Mesenchymal stem cell (in vitro differentiated cells and primary cell): Measurements from ENCODE around the gene MAPK1.

Experiments
- DNase-seq: peaks from one replicate; pipeline ENCODE4 v3.0.0-alpha.2; 2013
- H2AFZ ChIP-seq: one replicate; pipeline ENCODE4 v1.6.1; 2013; ENCODE audit warnings: low read depth, mild to moderate bottlenecking, control low read depth, inconsistent platforms, low read length, moderate library complexity
- H2AK5ac ChIP-seq: 2 replicates; pipeline ENCODE4 v1.6.1; 2013; ENCODE audit warnings: low read length, moderate library complexity, mild to moderate bottlenecking, inconsistent platforms; ENCODE audit not compliant: severe bottlenecking
- H2BK120ac ChIP-seq: one replicate; pipeline ENCODE4 v1.6.1; 2013; ENCODE audit warnings: low read depth, mild to moderate bottlenecking, inconsistent platforms, low read length, moderate library complexity
- H2BK12ac ChIP-seq, 2 experiments: one replicate each; pipeline ENCODE4 v1.6.1; 2013; ENCODE audit warnings: inconsistent platforms in 2 of 2, low read length in 2 of 2, mild to moderate bottlenecking in 2 of 2, moderate library complexity in 2 of 2, control low read depth in 1 of 2
- H2BK15ac ChIP-seq: one replicate; pipeline ENCODE4 v1.6.1; 2013; ENCODE audit warnings: mild to moderate bottlenecking, low read depth, inconsistent platforms; ENCODE audit not compliant: poor library complexity, severe bottlenecking
- H2BK5ac ChIP-seq: 2 replicates; pipeline ENCODE4 v1.6.1; 2013; ENCODE audit warnings: low read depth, mild to moderate bottlenecking, low read length, control low read depth, inconsistent platforms; ENCODE audit not compliant: poor library complexity, severe bottlenecking
- H3K14ac ChIP-seq, 2 experiments: one replicate each; pipeline ENCODE4 v1.6.1; 2013; ENCODE audit warnings: inconsistent platforms in 2 of 2, low read length in 2 of 2, control low read depth in 1 of 2, mild to moderate bottlenecking in 1 of 2, moderate library complexity in 1 of 2
- H3K18ac ChIP-seq, 2 experiments: one replicate each; pipeline ENCODE4 v1.6.1; 2013; ENCODE audit warnings: inconsistent platforms in 2 of 2, low read length in 2 of 2, control low read depth in 1 of 2, low read depth in 1 of 2, mild to moderate bottlenecking in 1 of 2
- H3K23ac ChIP-seq, 2 experiments: one replicate each; pipeline ENCODE4 v1.6.1; 2013; ENCODE audit warnings: inconsistent platforms in 2 of 2, low read length in 2 of 2, mild to moderate bottlenecking in 2 of 2, moderate library complexity in 2 of 2, control low read depth in 1 of 2
- H3K27ac ChIP-seq: 2 replicates; pipeline ENCODE4 v1.5.1; 2013; ENCODE audit warnings: mild to moderate bottlenecking, moderate library complexity, low read length, control low read depth, inconsistent platforms; ENCODE audit not compliant: poor library complexity, severe bottlenecking
- H3K27me3 ChIP-seq, 2 experiments: 2 replicates each; pipeline versions ENCODE4 v1.6.1 to v1.7.0; 2013; ENCODE audit warnings: low read length in 2 of 2, mild to moderate bottlenecking in 2 of 2, moderate library complexity in 2 of 2, control low read depth in 1 of 2, inconsistent platforms in 1 of 2; ENCODE audit not compliant: control insufficient read depth in 1 of 2, insufficient read depth in 1 of 2
- H3K36me3 ChIP-seq, 2 experiments: 2 replicates each; pipeline versions ENCODE4 v1.6.1 to v1.7.0; 2013; ENCODE audit warnings: low read length in 2 of 2, control low read depth in 1 of 2, inconsistent platforms in 1 of 2, low read depth in 1 of 2, mild to moderate bottlenecking in 1 of 2; ENCODE audit not compliant: insufficient read depth in 2 of 2, control insufficient read depth in 1 of 2
- H3K4ac ChIP-seq, 2 experiments: one replicate each; pipeline ENCODE4 v1.6.1; 2013; ENCODE audit warnings: inconsistent platforms in 2 of 2, low read length in 2 of 2, mild to moderate bottlenecking in 2 of 2, moderate library complexity in 2 of 2, control low read depth in 1 of 2, low read depth in 1 of 2
- H3K4me1 ChIP-seq: 2 replicates; pipeline ENCODE4 v1.6.1; 2013; ENCODE audit warnings: low read depth, low read length, control low read depth; ENCODE audit not compliant: control insufficient read depth, insufficient read depth
- H3K4me2 ChIP-seq: 2 replicates; pipeline ENCODE4 v1.6.1; 2013; ENCODE audit warnings: low read length, mild to moderate bottlenecking, inconsistent platforms; ENCODE audit not compliant: poor library complexity, severe bottlenecking
- H3K4me3 ChIP-seq, 2 experiments: 2 replicates each; pipeline versions ENCODE4 v1.5.1 to v1.7.0; 2013; ENCODE audit warnings: low read length in 2 of 2, mild to moderate bottlenecking in 2 of 2, control low read depth in 1 of 2, low read depth in 1 of 2; ENCODE audit not compliant: insufficient read depth in 1 of 2
- H3K79me1 ChIP-seq: replicated peaks from 2 replicates; pipeline ENCODE4 v1.6.1; 2013; ENCODE audit warnings: mild to moderate bottlenecking, control low read depth, low read length, inconsistent platforms; ENCODE audit not compliant: poor library complexity, severe bottlenecking
- H3K9ac ChIP-seq: 2 replicates; pipeline ENCODE4 v1.7.0; 2013; ENCODE audit warnings: mild to moderate bottlenecking, low read length, moderate library complexity
- H3K9me3 ChIP-seq: 2 replicates; pipeline ENCODE4 v1.7.0; 2013; ENCODE audit warnings: mild to moderate bottlenecking, low read length; ENCODE audit not compliant: control insufficient read depth
- H4K8ac ChIP-seq: one replicate; pipeline ENCODE4 v1.6.1; 2013; ENCODE audit warnings: inconsistent platforms, mild to moderate bottlenecking, low read length, moderate library complexity
- H4K91ac ChIP-seq: one replicate; pipeline ENCODE4 v1.6.1; 2013; ENCODE audit warnings: mild to moderate bottlenecking, low read length, inconsistent platforms
- WGBS: methylation state at CpG from one replicate; pipeline ENCODE4 v1.1.7; 2013; ENCODE audit warnings: mixed read lengths; 5-methylcytosine and 5-hydroxymethylcytosine counted together

Gene MAPK1

GRCh38 chr22:21761086-21761485 lies 106.4 kb downstream of the MAPK1 start:
- Histone ChIP-seq H3K27me3 (no peaks in the 10 kb centered on the region), H2BK12ac (no peak overlapping the region), H3K14ac (no peak overlapping the region), H2AK5ac (no peak overlapping the region), H3K18ac (no peak overlapping the region), H2BK5ac (no peak overlapping the region), H4K91ac (no peak overlapping the region), H3K27ac (no peak overlapping the region), H3K79me1 (peaks cover 15% of the 10 kb centered on the region), H3K36me3 (peaks cover 48 to 76% of the 10 kb centered on the region in 2 experiments), H2BK15ac (no peak overlapping the region), H2AFZ (no peak overlapping the region), H3K23ac (no peak overlapping the region), H3K9ac (no peak overlapping the region), H3K4ac (no peak overlapping the region), H3K4me3 (no peak overlapping the region), H3K4me2 (no peak overlapping the region), H4K8ac (no peak overlapping the region), H3K9me3 (no peaks in the 10 kb centered on the region), H2BK120ac (no peak overlapping the region), H3K4me1 (peaks cover 4% of the 10 kb centered on the region)
- DNase-seq: peak; percentile 58
- WGBS: 63% methylated on average over 1 of the region's 2 CpGs

DNA sequence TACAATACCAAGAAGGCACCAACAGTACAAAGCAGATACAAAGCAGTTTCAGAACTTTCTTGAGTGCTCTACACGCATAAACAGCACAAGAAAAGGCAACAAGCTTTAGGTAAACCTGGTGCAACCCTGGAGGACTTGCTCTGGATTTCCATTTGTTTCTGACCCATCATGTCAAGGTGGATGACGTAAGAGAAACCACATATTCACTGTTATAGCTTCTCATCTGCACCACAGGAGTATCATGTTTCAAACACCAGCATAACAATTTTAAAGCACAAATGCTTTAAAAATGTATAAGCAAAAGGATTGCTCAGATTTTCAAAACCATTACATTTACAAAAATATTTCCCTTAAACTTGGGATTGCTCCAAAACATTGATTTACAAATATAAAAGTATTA lies 106.8 kb downstream of the MAPK1 start:
- no peak overlapping the region for H3K23ac ChIP-seq
- H2BK15ac ChIP-seq: no peak overlapping the region
- no peak overlapping the region for H3K4ac ChIP-seq
- H3K4me3 ChIP-seq: no peak overlapping the region
- no peak overlapping the region for H2AFZ ChIP-seq
- no peaks in the 10 kb centered on the region for H3K27me3 ChIP-seq
- H2AK5ac ChIP-seq: no peak overlapping the region
- peaks cover 12% of the 10 kb centered on the region for H3K79me1 ChIP-seq
- H3K4me1 ChIP-seq: peaks cover 7% of the 10 kb centered on the region
- no peaks in the 10 kb centered on the region for H3K9me3 ChIP-seq
- H3K18ac ChIP-seq: no peak overlapping the region
- H2BK5ac ChIP-seq: no peak overlapping the region
- whole genome bisulfite sequencing: 93% methylated on average over 2 of the region's 2 CpGs
- H3K36me3 ChIP-seq: peaks cover 44 to 72% of the 10 kb centered on the region in 2 experiments
- H2BK12ac ChIP-seq: no peak overlapping the region
- no peak overlapping the region for H4K91ac ChIP-seq
- no peak overlapping the region for H3K27ac ChIP-seq
- no peak overlapping the region for H3K4me2 ChIP-seq
- no peak overlapping the region for H4K8ac ChIP-seq
- H3K14ac ChIP-seq: no peak overlapping the region
- no peak overlapping the region for H2BK120ac ChIP-seq
- H3K9ac ChIP-seq: no peak overlapping the region
- peak; percentile 63 for DNase-seq

- WGBS: 95% methylated on average over 8 of the region's 8 CpGs
- H3K27me3 ChIP-seq: no peaks in the 10 kb centered on the region
Measured at GRCh38 chr22:21759646-21760376, 107.6 kb downstream of the MAPK1 start.

DNA sequence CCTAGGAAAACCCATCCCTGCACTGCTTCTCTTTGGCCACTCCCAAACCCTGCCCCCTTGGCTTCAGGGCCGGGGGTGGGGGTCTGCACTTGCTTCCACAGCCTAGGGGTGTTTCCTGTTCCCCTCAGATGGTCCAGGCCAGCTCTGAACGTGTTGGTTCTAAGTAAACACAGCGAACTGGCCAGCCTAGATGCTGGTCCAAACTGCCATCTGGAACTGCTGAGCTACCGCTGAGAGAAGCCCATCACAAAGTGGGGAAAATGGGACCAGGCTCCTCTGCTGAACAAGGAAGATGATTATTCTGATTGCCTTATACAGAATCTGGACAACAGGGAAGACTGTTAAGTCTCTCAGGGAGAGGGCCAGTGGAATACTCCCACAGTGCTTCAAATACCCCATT lies 108.4 kb downstream of the MAPK1 start:
- Histone ChIP-seq H3K4me1 (peaks cover 10% of the 10 kb centered on the region), H3K27me3 (no peaks in the 10 kb centered on the region), H3K9me3 (no peaks in the 10 kb centered on the region), H3K79me1 (peaks cover 10% of the 10 kb centered on the region), H3K18ac (no peak overlapping the region), H3K14ac (no peak overlapping the region), H2BK15ac (no peak overlapping the region), H2AFZ (no peak overlapping the region), H3K9ac (no peak overlapping the region), H3K36me3 (peaks cover 41 to 56% of the 10 kb centered on the region in 2 experiments), H2BK5ac (no peak overlapping the region), H2BK120ac (no peak overlapping the region), H3K27ac (no peak overlapping the region), H2BK12ac (no peak overlapping the region), H3K4me3 (no peak overlapping the region), H2AK5ac (no peak overlapping the region), H3K23ac (no peak overlapping the region), H3K4me2 (no peak overlapping the region), H4K91ac (no peak overlapping the region), H3K4ac (no peak overlapping the region), H4K8ac (no peak overlapping the region)
- DNase-seq: no peak
- WGBS: 91% methylated on average over 4 of the region's 4 CpGs

More at GRCh38 chr22:21759646-21760376, 107.6 kb downstream of the MAPK1 start:
- H2AFZ ChIP-seq: no peak overlapping the region
- peaks cover 9% of the 10 kb centered on the region for H3K79me1 ChIP-seq
- H3K9ac ChIP-seq: no peak overlapping the region
- no peak overlapping the region for H2BK12ac ChIP-seq
- H3K4me1 ChIP-seq: peaks cover 7% of the 10 kb centered on the region
- H2BK120ac ChIP-seq: no peak overlapping the region
- H3K27ac ChIP-seq: no peak overlapping the region
- H3K23ac ChIP-seq: no peak overlapping the region
- peaks cover 41 to 64% of the 10 kb centered on the region in 2 experiments for H3K36me3 ChIP-seq
- H3K9me3 ChIP-seq: no peaks in the 10 kb centered on the region
- H2BK15ac ChIP-seq: no peak overlapping the region
- H3K14ac ChIP-seq: no peak overlapping the region
- H3K4me3 ChIP-seq: no peak overlapping the region
- no peak overlapping the region for H3K4ac ChIP-seq
- H3K18ac ChIP-seq: no peak overlapping the region
- H3K4me2 ChIP-seq: no peak overlapping the region
- H4K8ac ChIP-seq: no peak overlapping the region
- no peak overlapping the region for H4K91ac ChIP-seq
- no peak for DNase-seq
- H2AK5ac ChIP-seq: no peak overlapping the region
- H2BK5ac ChIP-seq: no peak overlapping the region
